OCI-LY3 (cell line): Measurements from ENCODE around the gene PDE1A.

ENCODE experiments used
- H2AFZ ChIP-seq: fragments of 200-600, 300-600 bp; shearing (Covaris generic); 2 replicates; pipeline ENCODE4 v1.6.0; 2014; ENCODE audit warnings: antibody characterized with exemption, low read depth, low read length
- H3K27ac ChIP-seq: fragments of 200-600, 300-600 bp; sonication (generic); 2 replicates; pipeline ENCODE4 v1.5.1; 2014; ENCODE audit warnings: mild to moderate bottlenecking, low read length, moderate library complexity, mixed read lengths
- H3K27me3 ChIP-seq: fragments of 200-600, 300-600 bp; sonication (generic); 2 replicates; pipeline ENCODE4 v1.6.1; 2014; ENCODE audit warnings: low read depth, low read length, mixed read lengths
- H3K36me3 ChIP-seq: fragments of 200-600, 300-600 bp; sonication (generic); replicated peaks from 2 replicates; pipeline ENCODE3; 2014; ENCODE audit warnings: low read depth, low read length, mixed read lengths
- H3K4me1 ChIP-seq: fragments of 300-600, 200-600 bp; sonication (generic); 2 replicates; pipeline ENCODE4 v1.6.1; 2014; ENCODE audit warnings: low read length, mixed read lengths
- H3K4me2 ChIP-seq: fragments of 200-600, 300-600 bp; sonication (generic); 2 replicates; pipeline ENCODE4 v1.6.1; 2014; ENCODE audit warnings: low read length, mixed read lengths
- H3K4me3 ChIP-seq: fragments of 300-600, 200-600 bp; sonication (generic); 2 replicates; pipeline ENCODE4 v1.5.1; 2014; ENCODE audit warnings: antibody characterized with exemption, mild to moderate bottlenecking, low read length, moderate library complexity
- H3K79me2 ChIP-seq: fragments of 300-600, 200-600 bp; shearing (Covaris generic); 2 replicates; pipeline ENCODE4 v1.6.1; 2014; ENCODE audit warnings: mild to moderate bottlenecking, low read length, mixed read lengths
- H3K9ac ChIP-seq: fragments of 300-600, 200-600 bp; shearing (Covaris generic); 2 replicates; pipeline ENCODE4 v1.6.0; 2014; ENCODE audit warnings: mild to moderate bottlenecking, low read length, moderate library complexity
- H3K9me3 ChIP-seq: fragments of 200-600, 300-600 bp; shearing (Covaris generic); 2 replicates; pipeline ENCODE4 v1.6.1; 2014; ENCODE audit warnings: low read length, mixed read lengths; ENCODE audit not compliant: insufficient read depth
- H4K20me1 ChIP-seq: fragments of 200-600, 300-600 bp; sonication (generic); 2 replicates; pipeline ENCODE4 v1.6.1; 2016; ENCODE audit warnings: low read length, mixed read lengths; ENCODE audit not compliant: insufficient read depth
- CTCF ChIP-seq: fragments of 200-600, 300-600 bp; sonication (generic); IDR thresholded peaks from 2 replicates; pipeline ENCODE4 v1.5.1; 2014; ENCODE audit warnings: antibody characterized with exemption, low read length, low read depth
- EZH2phosphoT487 ChIP-seq: fragments of 200-600 bp; shearing (Covaris generic); IDR thresholded peaks from 2 replicates; pipeline ENCODE4 v1.6.1; 2018; ENCODE audit warnings: antibody characterized with exemption, mixed run types, low read depth

PDE1A gene

GRCh38 chr2:182378759-182379158 lies 48.1 kb downstream of the PDE1A start:
- Histone ChIP-seq H3K9me3 (peaks cover 6% of the 10 kb centered on the region; the same call in 1 of the 2 replicates), H3K4me1 (peaks cover 7% of the 10 kb centered on the region), H3K27ac (no peak overlapping the region), H3K27me3 (no peaks in the 10 kb centered on the region), H4K20me1 (no peaks in the 10 kb centered on the region), H3K79me2 (no peaks in the 10 kb centered on the region), H3K4me2 (no peak overlapping the region), H3K9ac (no peak overlapping the region), H3K36me3 (no peaks in the 10 kb centered on the region), H2AFZ (no peak overlapping the region), H3K4me3 (no peak overlapping the region)
- TF ChIP-seq EZH2phosphoT487, result no peak
- no peak for TF ChIP-seq CTCF

GRCh38 chr2:182377467-182377866 lies 49.4 kb downstream of the PDE1A start:
- Histone ChIP-seq H3K9me3 (peaks cover 9% of the 10 kb centered on the region; the same call in 1 of the 2 replicates), H4K20me1 (no peaks in the 10 kb centered on the region), H3K27ac (no peak overlapping the region), H3K4me2 (no peak overlapping the region), H3K4me3 (no peak overlapping the region), H3K36me3 (no peaks in the 10 kb centered on the region), H3K79me2 (no peaks in the 10 kb centered on the region), H3K9ac (no peak overlapping the region), H3K4me1 (peaks cover 7% of the 10 kb centered on the region), H2AFZ (no peak overlapping the region), H3K27me3 (no peaks in the 10 kb centered on the region)
- TF ChIP-seq CTCF (no peak), EZH2phosphoT487 (no peak)

- Histone ChIP-seq H3K4me1 (peaks cover 7% of the 10 kb centered on the region), H3K79me2 (no peaks in the 10 kb centered on the region), H3K9me3 (peaks cover 9% of the 10 kb centered on the region; the same call in 1 of the 2 replicates), H3K36me3 (no peaks in the 10 kb centered on the region), H3K4me3 (no peak overlapping the region), H2AFZ (no peak overlapping the region), H3K27ac (no peak overlapping the region), H3K27me3 (no peaks in the 10 kb centered on the region), H3K4me2 (no peak overlapping the region), H4K20me1 (no peaks in the 10 kb centered on the region), H3K9ac (no peak overlapping the region)
- TF ChIP-seq EZH2phosphoT487 (no peak), CTCF (no peak)
Observed at GRCh38 chr2:182375862-182376261, 51.0 kb downstream of the PDE1A start.

- Histone ChIP-seq H3K36me3 (no peaks in the 10 kb centered on the region), H3K9ac (no peak overlapping the region), H4K20me1 (no peaks in the 10 kb centered on the region), H3K79me2 (no peaks in the 10 kb centered on the region), H3K4me1 (no peaks in the 10 kb centered on the region), H3K9me3 (peaks cover 9% of the 10 kb centered on the region; the same call in 1 of the 2 replicates), H3K27ac (no peak overlapping the region), H3K4me2 (no peak overlapping the region), H3K27me3 (no peaks in the 10 kb centered on the region), H2AFZ (no peak overlapping the region), H3K4me3 (no peak overlapping the region)
- TF ChIP-seq CTCF (no peak), EZH2phosphoT487 (no peak)
Observed at GRCh38 chr2:182372661-182373060, 54.2 kb downstream of the PDE1A start.
